Karpas-422 (cell line): Measurements from ENCODE around the gene SPIB. TPM values are rescaled to one million over a fixed set of nuclear protein-coding genes. Genes with fewer than 3 reads are reported as not detected.

Experiments used
- DNase-seq: peaks from one replicate; pipeline ENCODE4 v3.0.0-alpha.2; 2015
- H2AFZ ChIP-seq: fragments of 200-600 bp; sonication (generic); 2 replicates; pipeline ENCODE4 v1.6.1; 2014; ENCODE audit warnings: antibody characterized with exemption, low read length, mixed read lengths
- H3K27ac ChIP-seq: fragments of 200-600 bp; sonication (generic); 2 replicates; pipeline ENCODE4 v1.5.1; 2014; ENCODE audit warnings: mild to moderate bottlenecking, low read length, moderate library complexity
- H3K27me3 ChIP-seq: fragments of 200-600 bp; sonication (generic); 2 replicates; pipeline ENCODE4 v1.6.1; 2014; ENCODE audit warnings: low read length, mixed read lengths
- H3K36me3 ChIP-seq: fragments of 200-600 bp; sonication (generic); 2 replicates; pipeline ENCODE4 v1.6.1; 2014; ENCODE audit warnings: low read length, mixed read lengths; ENCODE audit not compliant: insufficient read depth
- H3K4me1 ChIP-seq: fragments of 200-600 bp; sonication (generic); 2 replicates; pipeline ENCODE4 v1.6.1; 2014; ENCODE audit warnings: mild to moderate bottlenecking, low read length, mixed read lengths
- H3K4me2 ChIP-seq: fragments of 200-600 bp; sonication (generic); 2 replicates; pipeline ENCODE4 v1.6.1; 2014; ENCODE audit warnings: low read length, low read depth, mild to moderate bottlenecking; ENCODE audit not compliant: poor library complexity, severe bottlenecking
- H3K4me3 ChIP-seq: fragments of 200-600 bp; sonication (generic); 2 replicates; pipeline ENCODE4 v1.5.1; 2014; ENCODE audit warnings: mild to moderate bottlenecking, antibody characterized with exemption, low read length, mixed read lengths
- H3K79me2 ChIP-seq: fragments of 200-600 bp; sonication (generic); 2 replicates; pipeline ENCODE4 v1.6.1; 2014; ENCODE audit warnings: mild to moderate bottlenecking, low read length, mixed read lengths
- H3K9ac ChIP-seq: fragments of 200-600 bp; sonication (generic); 2 replicates; pipeline ENCODE4 v1.6.0; 2014; ENCODE audit warnings: low read length
- H3K9me2 ChIP-seq: fragments of 200-600 bp; sonication (generic), shearing (Covaris generic); replicated peaks from 2 replicates; pipeline ENCODE4 v1.6.0; 2014; ENCODE audit warnings: mild to moderate bottlenecking, low read length, moderate library complexity; ENCODE audit not compliant: insufficient read depth
- H3K9me3 ChIP-seq: fragments of 300-700, 200-600 bp; sonication (generic); 2 replicates; pipeline ENCODE4 v1.6.1; 2014; ENCODE audit warnings: low read length, mixed read lengths
- H4K20me1 ChIP-seq: fragments of 200-600 bp; sonication (generic); 2 replicates; pipeline ENCODE4 v1.6.1; 2014; ENCODE audit warnings: mild to moderate bottlenecking, antibody characterized with exemption, low read length, low read depth; ENCODE audit not compliant: insufficient read depth
- total RNA-seq: library from RNA; depleted of rRNA; stranded (reverse); fragments of >200 nt; shearing (Covaris generic); gene quantifications from 2 replicates; pipeline ENCODE4 v1.2.3, GENCODE V29; 2014; ENCODE audit warnings: low replicate concordance

Gene SPIB
- total RNA-seq, 1 experiment from 2014 or later = 239 TPM

DNA sequence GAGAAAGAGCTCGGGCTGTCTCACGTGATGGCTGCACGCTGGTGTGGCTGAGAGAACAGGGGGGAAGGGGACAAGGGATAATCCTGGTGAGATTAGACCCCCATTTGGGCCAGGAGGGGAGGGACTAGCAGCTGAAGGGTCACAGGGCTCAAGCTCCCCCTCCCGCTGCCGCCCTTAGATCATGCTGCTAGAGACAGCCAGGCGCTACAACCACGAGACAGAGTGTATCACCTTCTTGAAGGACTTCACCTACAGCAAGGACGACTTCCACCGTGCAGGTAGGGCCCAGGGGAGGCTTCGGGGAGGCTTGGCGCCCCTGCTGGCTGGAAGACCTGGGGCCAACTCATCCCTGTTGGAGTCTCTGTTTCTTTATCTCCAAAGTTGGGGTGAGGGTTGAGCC, 39.1 kb upstream of the SPIB start:
- H3K27me3 ChIP-seq = no peaks in the 10 kb centered on the region
- no peak for DNase-seq
- no peaks in the 10 kb centered on the region for H3K9me2 ChIP-seq
- no peak overlapping the region for H3K4me2 ChIP-seq
- H3K9me3 ChIP-seq = no peaks in the 10 kb centered on the region
- H3K79me2 ChIP-seq = peaks cover 15% of the 10 kb centered on the region
- H4K20me1 ChIP-seq = peaks cover 24% of the 10 kb centered on the region
- H3K4me3 ChIP-seq = no peak overlapping the region
- H3K36me3 ChIP-seq = peaks cover 20% of the 10 kb centered on the region
- no peak overlapping the region for H3K27ac ChIP-seq
- no peak overlapping the region for H2AFZ ChIP-seq
- no peak overlapping the region for H3K9ac ChIP-seq
- peaks cover 26% of the 10 kb centered on the region for H3K4me1 ChIP-seq

- peaks cover 20% of the 10 kb centered on the region for H3K36me3 ChIP-seq
- no peaks in the 10 kb centered on the region for H3K27me3 ChIP-seq
- no peak overlapping the region for H3K4me2 ChIP-seq
Measured at GRCh38 chr19:50380137-50380536, 38.6 kb upstream of the SPIB start.

GRCh38 chr19:50380751-50381151, 38.0 kb upstream of the SPIB start:
- Histone ChIP-seq H3K4me2 (no peak overlapping the region), H3K9me2 (no peaks in the 10 kb centered on the region), H3K4me3 (no peak overlapping the region), H3K36me3 (peaks cover 21% of the 10 kb centered on the region), H3K27me3 (no peaks in the 10 kb centered on the region), H3K9me3 (no peaks in the 10 kb centered on the region), H3K79me2 (peaks cover 27% of the 10 kb centered on the region), H3K4me1 (peaks cover 30% of the 10 kb centered on the region), H4K20me1 (peaks cover 33% of the 10 kb centered on the region), H2AFZ (no peak overlapping the region), H3K9ac (no peak overlapping the region), H3K27ac (no peak overlapping the region)
- no peak for DNase-seq

More at GRCh38 chr19:50380137-50380536, 38.6 kb upstream of the SPIB start:
- Histone ChIP-seq H3K9me2 (no peaks in the 10 kb centered on the region), H4K20me1 (peaks cover 27% of the 10 kb centered on the region), H3K27ac (no peak overlapping the region), H3K9me3 (no peaks in the 10 kb centered on the region), H2AFZ (no peak overlapping the region), H3K9ac (no peak overlapping the region), H3K4me3 (no peak overlapping the region), H3K79me2 (peaks cover 21% of the 10 kb centered on the region), H3K4me1 (peaks cover 29% of the 10 kb centered on the region)
- no peak for DNase-seq

- no peak overlapping the region for H3K9ac ChIP-seq
- no peaks in the 10 kb centered on the region for H3K9me2 ChIP-seq
- peaks cover 39% of the 10 kb centered on the region for H3K79me2 ChIP-seq
- peaks cover 31% of the 10 kb centered on the region for H3K36me3 ChIP-seq
- no peak overlapping the region for H2AFZ ChIP-seq
- no peak overlapping the region for H3K27ac ChIP-seq
- no peaks in the 10 kb centered on the region for H3K27me3 ChIP-seq
- no peaks in the 10 kb centered on the region for H3K9me3 ChIP-seq
- no peak overlapping the region for H3K4me2 ChIP-seq
- no peak overlapping the region for H3K4me3 ChIP-seq
- peaks cover 26% of the 10 kb centered on the region for H3K4me1 ChIP-seq
- no peak for DNase-seq
- peaks cover 34% of the 10 kb centered on the region for H4K20me1 ChIP-seq
Measured at GRCh38 chr19:50381881-50382729, 36.6 kb upstream of the SPIB start.

- H3K4me1 ChIP-seq = peaks cover 20% of the 10 kb centered on the region
- H3K36me3 ChIP-seq = peaks cover 33% of the 10 kb centered on the region
- H2AFZ ChIP-seq = no peak overlapping the region
- H4K20me1 ChIP-seq = peaks cover 27% of the 10 kb centered on the region
- DNase-seq = no peak
- peaks cover 40% of the 10 kb centered on the region for H3K79me2 ChIP-seq
- no peaks in the 10 kb centered on the region for H3K9me2 ChIP-seq
- peak overlapping the region; percentile 63 for H3K9ac ChIP-seq
- H3K27me3 ChIP-seq = no peaks in the 10 kb centered on the region
- H3K4me2 ChIP-seq = peak overlapping the region; percentile 86
- H3K27ac ChIP-seq = peak overlapping the region; percentile 64
- peak overlapping the region; percentile 74 for H3K4me3 ChIP-seq
- H3K9me3 ChIP-seq = no peaks in the 10 kb centered on the region
Measured at GRCh38 chr19:50383001-50383851, 35.5 kb upstream of the SPIB start.

GRCh38 chr19:50383852-50384684, 34.7 kb upstream of the SPIB start, which contains the start of gene POLD1:
Gene POLD1 (plus strand): TSS chr19:50384347. CDS start chr19:50398852, 14,505 bp downstream.
- H3K4me2 ChIP-seq = peak within 1 kb of the TSS; percentile 86
- H3K9me2 ChIP-seq = no peaks in the 10 kb centered on the region
- H3K27ac ChIP-seq = peak within 1 kb of the TSS; percentile 69
- peaks cover 29% of the 10 kb centered on the region for H3K36me3 ChIP-seq
- peaks cover 21% of the 10 kb centered on the region for H4K20me1 ChIP-seq
- peak within 1 kb of the TSS; percentile 80 for H3K9ac ChIP-seq
- H3K4me1 ChIP-seq = peaks cover 20% of the 10 kb centered on the region
- H2AFZ ChIP-seq = no peak within 1 kb of the TSS; the same call in 1 of the 2 replicates
- no peaks in the 10 kb centered on the region for H3K9me3 ChIP-seq
- peak; percentile 100 for DNase-seq
- H3K79me2 ChIP-seq = peaks cover 46% of the 10 kb centered on the region
- peak within 1 kb of the TSS; percentile 74 for H3K4me3 ChIP-seq
- no peaks in the 10 kb centered on the region for H3K27me3 ChIP-seq

- DNase-seq = peak; percentile 71
- Histone ChIP-seq H3K4me3 (peak overlapping the region; percentile 74), H4K20me1 (peaks cover 16% of the 10 kb centered on the region), H3K9ac (peak overlapping the region; percentile 80), H3K4me1 (peaks cover 20% of the 10 kb centered on the region), H3K9me3 (no peaks in the 10 kb centered on the region), H3K36me3 (peaks cover 30% of the 10 kb centered on the region), H3K79me2 (peaks cover 54% of the 10 kb centered on the region), H3K27ac (peak overlapping the region; percentile 69), H3K4me2 (peak overlapping the region; percentile 86), H3K9me2 (no peaks in the 10 kb centered on the region), H3K27me3 (no peaks in the 10 kb centered on the region), H2AFZ (no peak overlapping the region; the same call in 1 of the 2 replicates)
Measured at GRCh38 chr19:50384685-50385535, 33.8 kb upstream of the SPIB start.
